Activated CD4-positive, alpha-beta T cell treated with anti-CD3 and anti-CD28 coated beads for 4 hours (primary cell): ENCODE results near the gene ZNF429.
"Not testable (repeated sequence)": the region's sequence is repeated elsewhere in the genome, so short reads cannot be mapped to it uniquely, and the experiment has no call there.

Experiments
- DNase-seq, 2 donors: peaks; one replicate each; pipeline ENCODE4 v3.0.0-alpha.2; 2020

ZNF429 gene

DNA sequence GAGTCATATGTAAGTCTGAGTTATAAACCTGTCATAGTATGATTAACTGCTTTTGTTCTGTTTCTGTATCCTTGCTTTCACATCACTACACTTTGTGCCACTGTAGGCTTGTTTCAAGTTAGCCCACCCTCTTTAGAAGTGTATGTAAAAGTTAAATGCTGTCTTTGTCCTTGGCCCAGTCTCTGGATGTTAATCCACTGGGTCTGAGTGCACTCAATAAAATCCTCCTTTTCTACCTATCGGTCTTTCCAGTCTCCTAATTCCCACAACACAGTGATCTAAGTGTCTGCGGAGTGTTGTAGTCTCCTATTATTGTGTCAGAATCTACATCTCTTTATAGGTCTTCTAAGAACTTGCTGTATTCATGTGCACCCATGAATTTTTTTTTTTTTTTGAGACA, 14.1 kb downstream of the ZNF429 start:
- DNase-seq: no peak

DNA sequence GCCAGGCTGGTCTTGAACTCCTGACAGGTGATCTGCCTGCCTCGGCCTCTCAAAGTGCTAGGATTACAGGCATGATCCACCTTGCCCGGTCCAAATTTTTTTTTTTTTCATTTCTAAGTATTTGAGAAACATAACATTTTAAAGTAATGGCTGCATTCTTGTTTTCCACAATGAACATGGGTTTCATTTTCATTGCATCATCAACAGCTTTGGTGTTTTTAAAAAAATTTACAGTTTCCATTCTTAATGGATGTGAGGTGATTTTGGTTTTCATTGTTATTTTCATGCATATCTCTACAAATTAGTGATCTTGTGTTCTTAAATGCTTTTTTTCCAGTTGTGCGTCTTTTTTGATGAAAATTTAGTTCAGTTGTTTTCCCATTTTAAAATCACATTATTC, 27.5 kb downstream of the ZNF429 start:
- no peak for DNase-seq

DNA sequence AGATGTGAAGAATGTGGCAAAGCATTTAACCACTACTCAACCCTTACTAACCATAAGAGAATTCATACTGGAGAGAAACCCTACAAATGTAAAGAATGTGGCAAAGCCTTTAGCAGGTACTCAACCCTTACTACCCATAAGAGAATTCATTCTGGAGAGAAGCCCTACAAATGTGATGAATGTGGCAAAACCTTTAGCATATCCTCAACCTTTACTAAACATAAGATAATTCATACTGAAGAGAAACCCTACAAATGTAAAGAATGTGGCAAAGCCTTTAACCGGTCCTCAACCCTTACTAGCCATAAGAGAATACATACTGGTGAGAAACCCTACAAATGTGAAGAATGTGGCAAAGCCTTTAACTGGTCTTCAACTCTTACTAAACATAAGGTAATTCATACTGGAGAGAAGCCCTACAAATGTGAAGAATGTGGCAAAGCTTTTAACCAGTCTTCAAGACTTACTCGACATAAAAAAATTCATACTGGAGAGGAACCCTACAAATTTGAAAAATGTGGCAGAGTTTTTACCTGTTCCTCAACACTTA, 31.4 kb downstream of the ZNF429 start:
- not testable (repeated sequence) for DNase-seq

DNA sequence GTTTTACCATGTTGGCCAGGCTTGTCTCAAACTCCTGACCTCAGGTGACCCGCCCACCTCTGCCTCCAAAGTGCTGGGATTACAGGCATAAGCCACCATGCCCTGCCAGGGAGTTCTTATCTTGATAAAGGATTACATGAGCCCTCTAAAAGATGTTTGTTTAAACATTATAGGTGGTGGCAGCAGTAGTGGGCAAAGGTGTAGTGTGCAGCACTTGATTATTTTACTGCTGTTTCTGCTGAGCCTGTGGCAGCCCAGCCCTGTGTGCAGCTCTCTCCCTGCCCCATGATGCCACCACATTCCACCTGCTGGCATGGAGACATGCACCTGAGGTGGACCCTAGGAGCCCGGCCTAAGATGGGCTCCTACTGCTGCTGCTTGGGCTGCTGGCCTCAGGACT, 54.0 kb downstream of the ZNF429 start:
- no peak for DNase-seq

DNA sequence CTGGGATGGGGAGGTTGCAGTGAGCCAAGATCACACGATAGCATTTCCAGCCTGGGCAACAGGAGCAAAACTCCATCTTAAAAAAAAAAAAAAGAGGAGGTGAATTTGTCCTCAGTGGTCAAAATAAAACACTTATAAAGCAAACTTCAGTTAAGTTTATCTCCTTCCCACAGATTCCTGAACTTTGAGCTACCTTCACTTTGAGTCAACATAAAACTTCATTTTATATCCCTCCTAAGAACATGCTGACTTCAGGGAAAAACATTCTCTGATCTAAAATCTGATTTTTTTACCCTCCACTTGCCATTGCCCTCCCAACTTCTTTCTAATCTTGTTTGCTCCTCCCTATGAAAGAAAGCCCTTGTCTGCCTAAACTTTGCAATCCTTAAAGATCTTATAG, 59.0 kb downstream of the ZNF429 start:
- DNase-seq: no peak

DNA sequence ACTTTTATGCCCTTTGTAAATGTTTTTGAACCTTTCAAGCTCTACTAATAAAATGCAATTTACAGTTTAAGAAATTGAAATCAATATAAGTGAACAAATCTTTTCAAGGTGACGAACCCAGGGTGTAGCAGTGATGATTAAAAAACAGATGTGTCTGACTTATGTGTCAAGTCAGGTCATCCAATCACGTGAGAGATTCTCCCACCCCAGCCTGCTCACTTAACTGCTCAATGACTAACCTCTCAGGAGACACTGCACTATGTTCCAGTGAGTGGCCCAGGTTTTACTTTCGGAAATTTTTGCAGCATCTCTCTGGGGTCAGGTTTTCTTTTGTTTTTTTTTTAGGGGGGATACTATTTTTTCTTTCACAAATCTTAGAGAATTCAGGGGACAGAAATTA, 60.7 kb downstream of the ZNF429 start:
- no peak for DNase-seq

DNA sequence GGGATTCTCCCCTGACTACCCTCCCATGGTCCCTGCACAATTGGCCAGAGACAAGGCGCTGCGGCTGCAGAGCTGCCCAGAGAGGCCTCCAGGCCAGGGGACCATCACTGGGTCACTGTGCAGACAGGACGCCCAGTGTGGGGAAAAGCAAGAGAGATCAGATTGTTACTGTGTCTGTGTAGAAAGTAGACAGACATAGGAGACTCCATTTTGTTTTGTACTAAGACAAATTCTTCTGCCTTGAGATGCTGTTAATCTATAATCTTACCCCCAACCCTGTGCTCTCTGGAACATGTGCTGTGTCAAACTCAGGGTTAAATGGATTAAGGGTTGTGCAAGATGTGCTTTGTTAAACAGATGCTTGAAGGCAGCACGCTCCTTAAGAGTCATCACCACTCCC, 62.4 kb downstream of the ZNF429 start:
- not testable (repeated sequence) for DNase-seq

DNA sequence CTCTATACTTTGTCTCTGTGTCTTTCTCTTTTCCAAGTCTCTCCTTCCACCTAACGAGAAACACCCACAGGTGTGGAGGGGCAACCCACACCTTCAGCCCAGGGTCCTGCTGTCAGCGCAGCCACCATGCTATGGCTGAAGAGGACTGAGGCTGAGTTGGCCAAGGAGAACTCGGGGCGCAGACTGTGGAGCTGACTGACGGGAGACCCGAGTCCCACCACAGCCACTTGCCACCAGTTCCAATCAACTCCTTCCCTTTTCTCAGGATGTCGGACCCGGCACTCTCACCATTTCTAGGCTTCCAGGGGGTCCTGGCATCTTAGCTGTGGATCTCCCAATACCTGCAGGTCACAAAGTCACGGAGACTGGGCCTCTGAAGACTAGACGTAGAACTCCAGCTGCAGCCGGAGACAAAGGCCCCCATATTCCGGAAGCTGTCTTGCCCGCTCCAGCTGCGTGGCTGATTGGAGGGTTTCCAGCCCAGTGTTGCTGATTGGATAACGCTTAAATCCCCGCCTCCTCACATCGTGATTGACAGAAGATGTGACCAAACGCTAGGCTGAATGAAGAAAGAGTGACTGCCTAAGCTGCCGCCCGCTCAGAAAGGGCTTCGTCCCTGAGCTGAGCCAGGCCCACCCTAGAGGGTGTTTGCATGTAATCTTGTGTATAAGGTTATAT, 63.6 kb downstream of the ZNF429 start:
- peak; percentile 62 to 68 for DNase-seq

DNA sequence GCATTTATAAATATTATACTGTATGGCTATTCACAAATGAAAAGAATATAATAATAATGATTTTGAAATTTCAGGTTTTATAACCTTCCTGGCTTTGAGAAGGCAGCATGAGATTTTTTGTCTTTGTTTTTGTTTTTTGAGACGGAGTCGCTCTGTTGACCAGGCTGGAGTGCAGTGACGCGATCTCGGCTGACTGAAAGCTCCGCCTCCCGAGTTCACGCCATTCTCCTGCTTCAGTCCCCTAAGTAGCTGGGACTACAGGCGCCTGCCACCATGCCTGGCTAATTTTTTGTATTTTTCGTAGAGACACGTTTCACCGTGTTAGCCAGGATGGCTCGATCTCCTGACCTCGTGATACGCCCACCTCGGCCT, 64.1 kb downstream of the ZNF429 start:
- DNase-seq: peak in 1 of 2 donors; percentile 7

DNA sequence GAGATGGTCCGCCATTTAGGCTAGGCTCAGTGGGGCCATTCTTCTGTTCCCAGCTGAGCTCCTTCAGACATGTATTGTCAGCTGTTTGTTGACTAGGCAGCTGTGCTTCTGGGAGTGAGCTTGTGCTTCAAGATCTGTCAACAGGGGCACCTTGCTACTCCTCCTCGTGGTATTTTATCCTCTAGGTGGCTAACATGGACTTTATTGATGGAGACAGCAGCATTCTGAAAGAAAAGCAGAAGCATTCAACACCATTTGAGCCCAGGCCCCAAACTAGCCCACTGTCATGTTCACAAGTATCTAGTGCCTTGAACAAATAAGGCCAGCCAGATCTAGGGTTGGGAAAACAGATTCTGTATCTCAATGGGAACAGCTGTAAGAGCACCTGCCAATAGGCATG, 65.9 kb downstream of the ZNF429 start:
- DNase-seq: no peak

DNA sequence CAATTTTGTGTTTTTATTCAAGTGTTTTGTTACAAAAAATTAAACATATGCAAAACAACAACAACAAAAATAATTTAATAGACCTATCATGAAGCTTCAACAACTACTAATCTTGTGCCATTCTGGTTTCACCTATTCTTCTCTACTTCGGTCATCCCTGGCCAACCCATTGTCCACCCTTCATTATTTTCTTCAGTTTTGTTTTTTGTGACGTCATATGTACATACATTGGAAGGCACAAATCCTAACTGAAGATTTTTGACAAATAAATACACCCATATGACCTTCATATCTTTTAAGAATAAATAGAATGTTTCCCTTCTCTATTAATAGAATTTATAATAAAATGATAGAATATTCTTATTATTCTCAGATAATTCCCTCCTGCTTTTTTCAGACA, 69.2 kb downstream of the ZNF429 start:
- no peak for DNase-seq

DNA sequence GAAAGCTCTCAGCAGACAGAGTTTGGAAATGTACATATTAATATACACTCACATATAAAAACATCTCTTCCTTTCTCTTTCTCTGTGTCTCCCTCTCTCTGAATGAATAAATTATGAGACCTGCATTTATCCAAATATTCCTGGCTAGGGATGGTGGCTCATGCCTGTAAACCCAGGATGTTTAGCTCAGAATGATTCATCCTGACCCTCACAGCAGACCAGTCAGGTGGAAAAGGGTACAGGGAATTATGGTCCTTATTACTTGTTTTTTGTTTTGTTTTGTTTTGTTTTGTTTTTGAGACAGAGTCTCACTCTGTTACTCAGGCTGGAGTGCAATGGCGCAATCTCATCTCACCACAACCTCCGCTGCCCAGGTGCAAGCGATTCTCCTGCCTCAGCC, 71.1 kb downstream of the ZNF429 start:
- DNase-seq: no peak

DNA sequence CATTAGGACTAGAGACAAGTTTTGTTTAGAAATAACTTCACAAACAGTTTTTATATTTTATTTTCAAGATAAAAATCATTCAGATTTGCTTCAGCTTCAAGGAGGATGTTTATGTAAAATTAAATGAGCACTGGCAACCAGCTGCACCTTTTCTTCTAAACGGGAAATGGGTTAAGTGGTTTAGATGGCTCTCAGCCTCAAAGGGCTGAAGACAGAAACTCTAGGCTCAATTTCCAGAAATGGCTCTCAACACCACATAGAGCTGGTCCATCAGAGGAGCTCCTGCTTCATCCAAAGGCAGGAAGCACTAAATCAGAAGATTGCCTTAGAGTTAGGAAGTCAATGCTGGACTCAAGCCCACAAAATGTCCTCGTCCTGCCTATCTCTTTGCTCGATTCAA, 74.7 kb downstream of the ZNF429 start:
- no peak for DNase-seq

DNA sequence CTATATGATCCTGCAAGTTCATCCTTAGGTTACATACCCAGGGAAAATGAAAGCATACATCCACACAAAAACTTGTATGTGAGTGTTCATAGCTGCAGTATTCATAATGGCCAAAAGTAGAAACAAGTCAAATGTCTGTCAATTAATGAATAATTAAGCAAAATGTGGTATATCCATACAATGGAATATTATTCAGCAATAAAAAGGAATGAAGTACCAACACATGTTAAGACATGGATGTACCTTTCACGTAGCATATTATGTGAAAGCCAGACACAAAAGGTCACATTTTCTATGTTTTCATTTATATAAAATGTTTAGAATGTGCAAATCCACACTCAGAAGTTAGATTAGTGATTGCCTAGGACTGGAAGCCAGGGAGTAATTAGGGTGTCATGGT, 75.4 kb downstream of the ZNF429 start:
- DNase-seq: no peak

DNA sequence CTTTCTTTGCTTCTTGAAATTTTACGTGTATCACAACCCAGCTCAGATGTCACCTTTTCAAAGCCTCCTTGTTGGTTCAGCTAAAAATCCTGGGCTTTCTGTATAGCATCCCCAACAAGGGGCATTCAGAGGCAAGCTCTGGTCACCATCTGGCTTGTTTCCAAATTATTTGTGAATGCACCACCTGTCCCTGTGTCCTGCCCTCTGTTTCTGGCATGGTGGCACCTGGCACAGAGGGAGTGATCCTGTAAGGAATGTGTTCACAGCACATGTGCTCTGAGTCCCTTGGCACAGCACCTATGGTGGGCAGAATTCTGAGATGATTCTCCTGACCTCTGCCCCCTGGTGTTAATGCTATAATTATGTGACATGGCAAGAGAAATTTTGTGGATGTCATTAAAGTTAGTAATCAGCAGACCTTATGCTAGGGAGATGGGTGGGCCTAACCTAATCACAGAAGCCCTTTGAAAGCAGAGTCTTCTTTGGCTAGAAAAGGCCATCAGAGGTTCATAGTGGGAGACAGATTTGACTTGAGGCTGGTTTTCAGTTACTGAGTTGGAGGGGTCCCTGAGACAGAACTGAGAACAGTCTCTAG, 76.3 kb downstream of the ZNF429 start:
- no peak for DNase-seq

DNA sequence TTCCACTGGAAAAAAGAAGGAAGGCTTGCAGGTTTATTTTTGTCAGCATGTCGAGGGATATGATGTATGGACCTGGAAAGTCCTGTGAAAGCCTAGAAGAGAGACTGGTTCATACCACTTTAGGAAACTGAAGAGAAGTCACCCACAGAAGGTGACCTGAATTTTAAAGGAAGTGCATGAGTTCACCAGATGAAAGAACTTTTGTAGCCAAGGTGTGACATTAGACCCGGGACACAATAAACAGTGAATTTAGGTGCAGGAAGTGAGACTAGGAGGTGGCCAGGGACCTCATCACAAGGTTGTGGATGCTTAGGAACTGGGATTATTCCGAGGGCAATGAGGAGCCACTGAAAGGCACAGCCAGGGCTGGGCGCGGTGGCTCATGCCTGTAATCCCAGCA, 79.1 kb downstream of the ZNF429 start:
- no peak for DNase-seq

DNA sequence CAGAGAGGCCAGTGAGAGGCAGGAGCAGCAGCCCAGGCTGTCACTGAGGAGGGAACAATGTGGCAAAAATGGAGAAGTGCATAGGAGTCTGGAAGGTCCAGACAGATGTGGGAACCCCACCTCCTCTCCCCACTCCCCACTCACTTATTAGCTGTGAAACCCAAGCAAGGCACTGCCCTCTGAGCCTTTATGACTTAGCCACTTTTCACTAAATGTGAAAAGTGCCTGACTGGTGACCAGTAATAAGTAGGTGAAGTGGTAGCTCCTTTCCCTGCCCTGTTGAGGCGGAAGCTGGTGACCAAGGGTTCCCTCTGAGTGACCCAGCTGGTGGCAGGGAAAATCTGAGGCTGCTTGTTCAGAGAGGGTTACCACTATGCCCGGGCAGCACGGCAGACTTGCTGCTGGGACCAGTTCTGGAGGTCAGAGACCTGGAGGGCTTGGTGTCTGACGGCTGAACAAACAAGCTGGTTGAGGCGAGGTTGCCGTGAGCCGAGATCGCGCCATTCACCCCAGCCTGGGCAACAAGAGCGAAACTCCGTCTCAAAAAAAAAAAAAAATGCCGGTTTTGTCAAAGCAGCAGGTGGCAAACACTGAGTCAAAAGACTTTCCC, 80.0 kb downstream of the ZNF429 start:
- DNase-seq: no peak

DNA sequence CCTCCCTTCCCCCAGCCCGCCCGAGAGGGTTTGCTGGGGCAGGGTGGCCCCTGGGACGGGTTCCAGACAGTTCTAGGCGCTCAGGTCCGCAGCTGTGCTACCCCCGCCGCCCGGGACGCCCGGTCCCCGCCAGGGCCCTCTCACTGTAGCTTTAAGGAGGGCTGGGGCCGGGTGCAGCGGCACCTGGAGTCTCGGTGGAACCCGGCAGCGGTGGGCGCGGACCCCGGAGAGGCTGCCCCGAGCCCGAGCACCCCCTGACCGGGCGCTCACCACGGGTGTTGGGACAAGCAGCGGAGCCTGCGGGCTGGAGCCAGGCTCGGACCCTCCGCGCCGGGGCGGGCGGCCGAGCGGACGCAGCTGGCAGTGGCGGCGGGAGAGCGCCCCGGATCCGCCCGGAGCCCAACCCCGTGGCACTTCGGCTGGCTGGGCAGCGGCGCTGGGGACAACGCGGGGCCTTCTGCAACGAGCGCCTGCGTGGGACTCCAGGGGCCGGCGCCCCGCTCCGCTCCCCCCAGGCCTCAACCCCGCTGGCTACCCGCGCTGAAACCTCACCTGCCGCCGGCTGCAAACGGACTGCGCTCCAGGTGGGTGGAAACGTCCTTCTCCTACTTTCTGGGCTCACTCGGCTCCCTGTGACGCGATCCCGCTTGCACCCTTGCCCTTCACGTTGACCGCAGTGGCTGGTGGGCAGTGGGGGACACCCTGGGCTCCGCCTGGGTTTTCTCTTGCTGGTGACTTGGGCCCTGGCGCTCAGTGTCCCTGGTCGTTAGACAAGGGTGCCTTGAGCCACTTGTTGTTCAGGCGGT, 81.1 kb downstream of the ZNF429 start:
- no peak for DNase-seq

DNA sequence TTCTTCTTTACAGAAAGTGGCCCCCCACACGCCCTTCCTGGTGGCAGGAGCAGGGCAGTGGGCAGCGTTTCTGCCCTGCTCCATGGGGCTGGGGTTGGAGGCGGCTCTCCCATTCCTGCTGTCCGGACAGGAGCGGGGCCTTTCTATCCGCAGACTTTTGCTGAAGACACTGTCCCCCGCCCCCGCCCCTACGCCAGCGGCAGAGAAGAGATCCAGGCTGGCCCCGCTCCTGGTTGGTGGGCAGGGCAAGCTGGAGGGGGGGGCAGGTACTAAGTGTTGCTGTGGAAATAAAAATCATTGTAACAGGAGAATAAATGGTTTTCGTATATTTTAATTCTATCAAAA, 81.7 kb downstream of the ZNF429 start:
- no peak for DNase-seq

DNA sequence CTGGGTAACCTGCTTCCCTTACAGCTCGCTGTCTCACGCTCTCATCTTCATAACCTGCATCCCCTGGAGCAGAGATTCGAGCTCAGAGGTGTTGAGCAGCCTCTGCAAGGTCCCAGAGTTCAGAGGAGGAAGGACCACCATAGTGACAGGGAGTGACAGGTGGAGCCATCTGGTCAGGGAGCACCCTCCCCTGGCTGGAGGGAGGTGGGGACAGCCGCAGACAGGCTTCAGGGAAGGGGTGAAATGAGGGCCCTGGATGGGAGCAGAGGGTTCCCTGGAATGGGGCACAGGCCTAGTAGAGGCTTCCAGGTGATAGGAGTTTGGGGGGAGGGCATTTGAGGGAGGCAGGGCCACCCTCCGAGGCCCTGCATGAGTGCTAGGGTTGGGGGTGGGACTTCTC, 82.1 kb downstream of the ZNF429 start:
- DNase-seq: no peak

DNA sequence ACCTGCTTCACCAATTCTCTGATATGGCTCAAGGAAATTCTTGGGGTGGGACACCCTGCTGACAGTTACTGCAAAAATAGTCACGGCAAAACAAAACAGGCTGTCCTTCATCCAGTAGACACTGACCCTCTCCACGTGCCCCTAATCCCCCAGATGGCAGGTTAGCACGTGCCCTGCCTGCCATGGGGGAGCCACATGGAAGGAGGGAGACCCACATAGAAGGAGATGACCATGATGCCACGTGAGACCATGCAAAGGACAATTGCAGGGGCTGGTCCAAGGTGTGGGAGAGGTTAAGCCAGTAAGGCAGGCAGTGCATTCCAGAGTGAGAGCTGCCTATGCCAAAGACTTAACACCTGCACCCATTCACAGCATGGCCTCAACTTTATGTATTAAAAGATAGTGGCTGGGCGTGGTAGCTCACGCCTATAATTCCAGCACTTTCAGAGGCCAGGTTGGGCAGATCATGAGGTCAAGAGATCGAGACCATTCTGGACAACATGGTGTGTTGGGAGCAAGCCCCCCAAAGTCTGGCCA, 82.7 kb downstream of the ZNF429 start:
- DNase-seq: no peak

DNA sequence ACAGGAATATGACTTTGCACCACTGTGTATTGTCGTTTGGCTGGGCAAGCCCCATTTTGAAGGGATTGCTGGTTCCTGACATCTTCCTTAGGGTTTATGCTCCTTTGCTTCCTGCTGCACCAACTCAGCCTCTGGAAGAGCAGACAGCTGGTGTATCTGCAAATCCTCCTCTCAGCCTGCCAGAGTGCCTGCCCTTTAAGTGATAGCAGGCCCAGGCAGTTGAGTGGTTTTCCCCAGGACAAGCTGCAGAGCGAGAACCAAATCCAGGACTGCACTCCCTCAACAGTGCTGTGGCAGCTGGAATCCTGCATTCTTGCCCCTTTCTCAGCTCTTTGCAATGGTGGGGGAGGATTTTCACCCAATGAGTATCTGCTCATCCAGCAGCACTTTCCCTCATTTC, 85.5 kb downstream of the ZNF429 start:
- no peak for DNase-seq

DNA sequence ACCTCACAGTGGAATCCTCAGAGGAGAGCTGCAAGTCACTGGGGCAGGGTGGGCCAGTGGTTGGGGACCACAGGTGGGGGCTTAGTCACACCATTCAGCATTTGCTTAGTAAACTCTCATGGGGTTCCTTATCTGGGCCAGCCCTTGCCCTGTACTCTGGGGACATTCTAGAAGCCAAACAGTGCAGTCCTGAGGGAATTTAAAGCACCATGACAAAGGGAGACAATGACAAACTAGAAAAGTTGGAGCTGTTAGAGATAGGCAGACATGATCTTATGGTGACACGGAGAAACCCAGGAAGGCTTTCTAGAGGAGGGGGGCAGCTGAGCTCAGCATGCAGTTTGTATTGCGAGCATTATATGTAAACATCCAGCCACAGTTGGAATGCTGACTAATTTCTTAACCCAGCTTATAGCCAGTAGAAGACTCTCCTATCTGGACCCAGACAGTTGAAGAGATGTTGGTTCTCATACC, 87.6 kb downstream of the ZNF429 start:
- no peak for DNase-seq
